ENCODE data around the gene EFNA1.
A peak's percentile ranks its signal among the peaks of the same experiment; 100 is the strongest.
"Not testable (repeated sequence)": the region's sequence is repeated elsewhere in the genome, so short reads cannot be mapped to it uniquely, and the experiment has no call there.

The EFNA1 gene

GRCh38 chr1:155141749-155142148 lies 14.1 kb downstream of the EFNA1 start:
- H3K9me3 Mint-ChIP-seq (ENCODE audit: low read depth): no peaks in the 10 kb centered on the region
- peaks cover 4% of the 10 kb centered on the region for H3K36me3 Mint-ChIP-seq
- H3K27me3 Mint-ChIP-seq: peaks cover 7% of the 10 kb centered on the region
- no peak overlapping the region for H3K27ac Mint-ChIP-seq
- no peak overlapping the region for H3K4me3 Mint-ChIP-seq
- H3K4me1 Mint-ChIP-seq (ENCODE audit: low read depth): peaks cover 30% of the 10 kb centered on the region

GRCh38 chr1:155145491-155145890 lies 17.8 kb downstream of the EFNA1 start:
- Mint-ChIP-seq H3K4me3 (no peak overlapping the region), H3K27me3 (peaks cover 16% of the 10 kb centered on the region), H3K9me3 (ENCODE audit: low read depth) (no peaks in the 10 kb centered on the region), H3K4me1 (ENCODE audit: low read depth) (peaks cover 2% of the 10 kb centered on the region), H3K36me3 (no peaks in the 10 kb centered on the region), H3K27ac (no peak overlapping the region)

- H3K4me1 Mint-ChIP-seq (ENCODE audit: low read depth); H3K9me3 Mint-ChIP-seq (ENCODE audit: low read depth); H3K27ac Mint-ChIP-seq; H3K27me3 Mint-ChIP-seq; H3K4me3 Mint-ChIP-seq; H3K36me3 Mint-ChIP-seq: not testable (repeated sequence)
Observed at GRCh38 chr1:155155996-155156643, 28.4 kb downstream of the EFNA1 start.

GRCh38 chr1:155158991-155159390 lies 31.3 kb downstream of the EFNA1 start:
- Mint-ChIP-seq H3K27me3 (peaks cover 1% of the 10 kb centered on the region), H3K4me3 (no peak overlapping the region), H3K4me1 (ENCODE audit: low read depth) (no peaks in the 10 kb centered on the region), H3K9me3 (ENCODE audit: low read depth) (no peaks in the 10 kb centered on the region), H3K36me3 (no peaks in the 10 kb centered on the region), H3K27ac (no peak overlapping the region)

GRCh38 chr1:155160128-155160527 lies 32.5 kb downstream of the EFNA1 start:
- no peaks in the 10 kb centered on the region for H3K36me3 Mint-ChIP-seq
- peaks cover 1% of the 10 kb centered on the region for H3K27me3 Mint-ChIP-seq
- no peaks in the 10 kb centered on the region for H3K9me3 Mint-ChIP-seq (ENCODE audit: low read depth)
- no peaks in the 10 kb centered on the region for H3K4me1 Mint-ChIP-seq (ENCODE audit: low read depth)
- no peak overlapping the region for H3K4me3 Mint-ChIP-seq
- no peak overlapping the region for H3K27ac Mint-ChIP-seq

GRCh38 chr1:155162631-155163030 lies 35.0 kb downstream of the EFNA1 start:
- not testable (repeated sequence) for H3K9me3 Mint-ChIP-seq (ENCODE audit: low read depth); H3K4me1 Mint-ChIP-seq (ENCODE audit: low read depth); H3K36me3 Mint-ChIP-seq; H3K27ac Mint-ChIP-seq; H3K4me3 Mint-ChIP-seq; H3K27me3 Mint-ChIP-seq

- not testable (repeated sequence) for H3K9me3 Mint-ChIP-seq (ENCODE audit: low read depth); H3K27ac Mint-ChIP-seq; H3K36me3 Mint-ChIP-seq; H3K4me3 Mint-ChIP-seq; H3K27me3 Mint-ChIP-seq
- peaks cover 12% of the 10 kb centered on the region for H3K4me1 Mint-ChIP-seq (ENCODE audit: low read depth)
Observed at GRCh38 chr1:155163785-155164184, 36.1 kb downstream of the EFNA1 start.

GRCh38 chr1:155164625-155165024 lies 36.9 kb downstream of the EFNA1 start:
- H3K4me3 Mint-ChIP-seq: not testable (repeated sequence)

GRCh38 chr1:155166051-155166470 lies 38.4 kb downstream of the EFNA1 start:
- no peaks in the 10 kb centered on the region for H3K9me3 Mint-ChIP-seq (ENCODE audit: low read depth)
- H3K36me3 Mint-ChIP-seq: peaks cover 6% of the 10 kb centered on the region
- no peaks in the 10 kb centered on the region for H3K27me3 Mint-ChIP-seq
- no peak overlapping the region for H3K4me3 Mint-ChIP-seq
- no peak overlapping the region for H3K27ac Mint-ChIP-seq
- peaks cover 19% of the 10 kb centered on the region for H3K4me1 Mint-ChIP-seq (ENCODE audit: low read depth)

More at GRCh38 chr1:155164625-155165024, 36.9 kb downstream of the EFNA1 start:
- H3K4me1 Mint-ChIP-seq (ENCODE audit: low read depth): peaks cover 13% of the 10 kb centered on the region
- H3K27me3 Mint-ChIP-seq; H3K9me3 Mint-ChIP-seq (ENCODE audit: low read depth); H3K27ac Mint-ChIP-seq; H3K36me3 Mint-ChIP-seq: not testable (repeated sequence)

- peaks cover 6% of the 10 kb centered on the region for H3K36me3 Mint-ChIP-seq
- no peak overlapping the region for H3K27ac Mint-ChIP-seq
- no peaks in the 10 kb centered on the region for H3K9me3 Mint-ChIP-seq (ENCODE audit: low read depth)
- H3K27me3 Mint-ChIP-seq: no peaks in the 10 kb centered on the region
- H3K4me3 Mint-ChIP-seq: no peak overlapping the region
- H3K4me1 Mint-ChIP-seq (ENCODE audit: low read depth): peaks cover 23% of the 10 kb centered on the region
Observed at GRCh38 chr1:155166471-155167165, 38.9 kb downstream of the EFNA1 start.

GRCh38 chr1:155167166-155168104 lies 39.8 kb downstream of the EFNA1 start:
- Mint-ChIP-seq H3K4me1 (ENCODE audit: low read depth) (peaks cover 31% of the 10 kb centered on the region), H3K9me3 (ENCODE audit: low read depth) (no peaks in the 10 kb centered on the region), H3K36me3 (peaks cover 6% of the 10 kb centered on the region), H3K4me3 (peak overlapping the region; percentile 67), H3K27me3 (no peaks in the 10 kb centered on the region), H3K27ac (no peak overlapping the region)

GRCh38 chr1:155168105-155168445 lies 40.4 kb downstream of the EFNA1 start:
- H3K27ac Mint-ChIP-seq: not testable (repeated sequence)

GRCh38 chr1:155168456-155169210 lies 41.0 kb downstream of the EFNA1 start:
- H3K4me1 Mint-ChIP-seq (ENCODE audit: low read depth): peaks cover 38% of the 10 kb centered on the region
- no peak overlapping the region for H3K27ac Mint-ChIP-seq
- H3K36me3 Mint-ChIP-seq: peaks cover 6% of the 10 kb centered on the region
- no peaks in the 10 kb centered on the region for H3K9me3 Mint-ChIP-seq (ENCODE audit: low read depth)
- no peaks in the 10 kb centered on the region for H3K27me3 Mint-ChIP-seq
- H3K4me3 Mint-ChIP-seq: no peak overlapping the region

More at GRCh38 chr1:155168105-155168445, 40.4 kb downstream of the EFNA1 start:
- peak overlapping the region; percentile 67 for H3K4me3 Mint-ChIP-seq
- not testable (repeated sequence) for H3K36me3 Mint-ChIP-seq; H3K9me3 Mint-ChIP-seq (ENCODE audit: low read depth); H3K27me3 Mint-ChIP-seq
- peaks cover 33% of the 10 kb centered on the region for H3K4me1 Mint-ChIP-seq (ENCODE audit: low read depth)

- H3K9me3 Mint-ChIP-seq (ENCODE audit: low read depth): no peaks in the 10 kb centered on the region
- peaks cover 42% of the 10 kb centered on the region for H3K4me1 Mint-ChIP-seq (ENCODE audit: low read depth)
- H3K36me3 Mint-ChIP-seq: peaks cover 6% of the 10 kb centered on the region
- peak overlapping the region; percentile 6 for H3K4me3 Mint-ChIP-seq
- no peak overlapping the region for H3K27ac Mint-ChIP-seq
- no peaks in the 10 kb centered on the region for H3K27me3 Mint-ChIP-seq
Observed at GRCh38 chr1:155169541-155169940, 41.9 kb downstream of the EFNA1 start.
